Spleen (tissue), 11 donors: Measurements from ENCODE around the gene GABRG3. TPM values are rescaled to one million over a fixed set of nuclear protein-coding genes. Genes with fewer than 3 reads are reported as not detected.

Source experiments
- DNase-seq: peaks from one replicate; pipeline ENCODE4 v3.0.0-alpha.2; 2020
- H3K27ac ChIP-seq, 8 donors: fragments of 200-600 bp; sonication (generic) in 7 of 8; 1 replicate in 4 of 8; 2 replicates in 4 of 8; pipeline versions ENCODE4 v1.5.0 to v1.8.0; 2016 to 2021; ENCODE audit warnings: inconsistent platforms in 4 of 8, mild to moderate bottlenecking in 4 of 8, moderate library complexity in 1 of 8
- H3K27me3 ChIP-seq, 7 donors: fragments of 200-600 bp; sonication (generic) in 6 of 7; replicated peaks in 1 of 7; 1 replicate in 4 of 7; 2 replicates in 3 of 7; pipeline versions ENCODE4 v1.5.0 to v1.8.0; 2016 to 2021; ENCODE audit warnings: inconsistent platforms in 3 of 7, mild to moderate bottlenecking in 1 of 7
- H3K36me3 ChIP-seq, 6 donors: fragments of 200-600 bp; sonication (generic) in 5 of 6; 1 replicate in 4 of 6; 2 replicates in 2 of 6; pipeline versions ENCODE4 v1.5.0 to v1.8.0; 2016 to 2021; ENCODE audit warnings: inconsistent platforms in 2 of 6
- H3K4me1 ChIP-seq, 6 donors: fragments of 200-600 bp; sonication (generic) in 5 of 6; 1 replicate in 3 of 6; 2 replicates in 3 of 6; pipeline versions ENCODE4 v1.5.0 to v1.8.0; 2016 to 2021; ENCODE audit warnings: inconsistent platforms in 3 of 6
- H3K4me3 ChIP-seq, 8 donors: fragments of 200-600 bp; sonication (generic) in 7 of 8; 1 replicate in 4 of 8; 2 replicates in 4 of 8; pipeline versions ENCODE4 v1.5.0 to v1.8.0; 2016 to 2021; ENCODE audit warnings: inconsistent platforms in 4 of 8, mild to moderate bottlenecking in 4 of 8, moderate library complexity in 2 of 8
- H3K9me3 ChIP-seq, 8 donors: fragments of 200-600 bp; sonication (generic) in 7 of 8; 1 replicate in 4 of 8; 2 replicates in 4 of 8; pipeline versions ENCODE4 v1.5.0 to v1.8.0; 2016 to 2021; ENCODE audit warnings: inconsistent platforms in 4 of 8
- POLR2A ChIP-seq, 3 donors: fragments of 450-650 bp; IDR thresholded peaks; one replicate each; pipeline ENCODE4 v1.5.1; 2017; ENCODE audit warnings: antibody characterized with exemption in 3 of 3, mild to moderate bottlenecking in 1 of 3
- POLR2AphosphoS5 ChIP-seq, 3 donors: sonication (generic); formaldehyde crosslinking; IDR thresholded peaks; one replicate each; pipeline ENCODE4 v1.5.1; 2017; ENCODE audit warnings: antibody characterized with exemption in 3 of 3
- WGBS, 5 donors: extraction: QIAGEN DNeasy Blood & Tissue Kit in 3 of 5; methylation state at CpG; one replicate each; pipeline versions ENCODE4 v1.1.5 to v1.1.7; 2013 to 2018; 5-methylcytosine and 5-hydroxymethylcytosine counted together
- intact Hi-C: fragments of 100-400 bp; cut with DNase I; formaldehyde crosslinking; loops from one replicate; pipeline ENCODE4 v1.15.0; 2023; ENCODE audit warnings: low total_unique reads
- polyA plus RNA-seq, 3 donors: library from polyadenylated mRNA; stranded (reverse); fragments of 200-250 nt; gene quantifications; one replicate each; pipeline ENCODE4 v1.2.1, GENCODE V29; 2013
- total RNA-seq, 7 donors: library from RNA; depleted of rRNA in 3 of 7; stranded (reverse); fragments of >200 nt in 3 of 7; fragmentation: NEBNext Ultra II Directional in 4 of 7; extraction: Animal tissue kit (Norgen Biotek cat#: 25700) in 4 of 7; gene quantifications; one replicate each; pipeline versions ENCODE4 v1.1.0 to v1.2.1, GENCODE V29; 2016 to 2021
- TF ChIP-seq, protein P1 (sequence below), 11 experiments: fragments of 200-600 bp in 7 of 11; fragments of 450-650 bp in 4 of 11; sonication (generic) in 4 of 11; IDR thresholded peaks in 8 of 11; conservative IDR thresholded peaks in 3 of 11; 1 replicate in 7 of 11; 2 replicates in 4 of 11; pipeline versions ENCODE4 v1.4.0 to v1.8.0; 2016 to 2021; ENCODE audit warnings: antibody characterized with exemption in 11 of 11, inconsistent platforms in 4 of 11, mild to moderate bottlenecking in 1 of 11
- donor health status: healthy with polysubstance abuse.
- donor health status: DM: no; HTN: no; CAD: no; lungs with moderate emphysema.
- donor health status: DM: no; HTN: no; CAD: no.
- donor health status: Bipolar disorder and iron deficiency.
- donor health status: healthy.
- donor health status: DM: no; HTN: no; CAD: no.
- donor health status: DM: yes; HTN: yes; CAD: no.

GABRG3 gene
- total and polyA plus RNA-seq, 10 donors = 0.14 to 19.6 (median 1.6) TPM

GRCh38 chr15:27574541-27575054 lies 603.6 kb downstream of the GABRG3 start:
- DNase-seq = no peak
- Histone ChIP-seq H3K27ac (no peak overlapping the region), H3K4me1 (peaks cover 0 to 3% (median 0%) of the 10 kb centered on the region in 6 donors), H3K36me3 (no peaks in the 10 kb centered on the region), H3K27me3 (no peaks in the 10 kb centered on the region), H3K9me3 (peaks cover 0 to 41% (median 5%) of the 10 kb centered on the region in 8 donors), H3K4me3 (no peak overlapping the region)
- intact Hi-C loops = no loop called here
- 85 to 91% (median 88%) methylated on average over 20 of the region's 20 CpGs for WGBS, 5 donors
- TF ChIP-seq POLR2A (IDR thresholded peaks at IDR 0.05) (no peak), POLR2AphosphoS5 (IDR thresholded peaks at IDR 0.05) (no peak)
- TF ChIP-seq, protein P1, sequence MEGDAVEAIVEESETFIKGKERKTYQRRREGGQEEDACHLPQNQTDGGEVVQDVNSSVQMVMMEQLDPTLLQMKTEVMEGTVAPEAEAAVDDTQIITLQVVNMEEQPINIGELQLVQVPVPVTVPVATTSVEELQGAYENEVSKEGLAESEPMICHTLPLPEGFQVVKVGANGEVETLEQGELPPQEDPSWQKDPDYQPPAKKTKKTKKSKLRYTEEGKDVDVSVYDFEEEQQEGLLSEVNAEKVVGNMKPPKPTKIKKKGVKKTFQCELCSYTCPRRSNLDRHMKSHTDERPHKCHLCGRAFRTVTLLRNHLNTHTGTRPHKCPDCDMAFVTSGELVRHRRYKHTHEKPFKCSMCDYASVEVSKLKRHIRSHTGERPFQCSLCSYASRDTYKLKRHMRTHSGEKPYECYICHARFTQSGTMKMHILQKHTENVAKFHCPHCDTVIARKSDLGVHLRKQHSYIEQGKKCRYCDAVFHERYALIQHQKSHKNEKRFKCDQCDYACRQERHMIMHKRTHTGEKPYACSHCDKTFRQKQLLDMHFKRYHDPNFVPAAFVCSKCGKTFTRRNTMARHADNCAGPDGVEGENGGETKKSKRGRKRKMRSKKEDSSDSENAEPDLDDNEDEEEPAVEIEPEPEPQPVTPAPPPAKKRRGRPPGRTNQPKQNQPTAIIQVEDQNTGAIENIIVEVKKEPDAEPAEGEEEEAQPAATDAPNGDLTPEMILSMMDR (IDR thresholded peaks at IDR 0.05 in 8 of 11, conservative IDR thresholded peaks at IDR 0.05 in 3 of 11) = no peak

DNA sequence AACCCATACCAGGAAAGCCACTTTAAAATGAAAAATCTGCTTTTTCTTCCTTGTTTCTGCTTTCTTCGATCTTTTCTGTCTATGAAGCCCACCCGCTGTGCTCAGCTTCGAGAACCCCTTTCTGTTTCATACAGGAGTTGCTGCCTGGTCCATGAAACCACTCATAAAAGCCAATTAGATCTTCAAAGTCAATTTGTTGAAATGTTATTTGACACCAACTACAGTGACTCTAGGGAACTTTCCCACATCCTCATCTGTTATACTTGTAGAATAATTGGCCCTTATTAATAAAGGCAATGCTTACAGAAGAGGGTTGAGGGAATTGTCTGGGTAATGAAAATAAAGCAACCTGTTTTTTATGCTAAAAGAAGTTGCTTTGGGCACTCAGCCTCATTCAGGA lies 604.5 kb downstream of the GABRG3 start:
- Histone ChIP-seq H3K36me3 (no peaks in the 10 kb centered on the region), H3K27ac (no peak overlapping the region), H3K4me1 (peaks cover 0 to 1% (median 0%) of the 10 kb centered on the region in 6 donors), H3K27me3 (no peaks in the 10 kb centered on the region), H3K4me3 (no peak overlapping the region), H3K9me3 (peaks cover 0 to 50% (median 5%) of the 10 kb centered on the region in 8 donors)
- no peak for TF ChIP-seq POLR2A (IDR thresholded peaks at IDR 0.05)
- no peak for TF ChIP-seq POLR2AphosphoS5 (IDR thresholded peaks at IDR 0.05)
- TF ChIP-seq, protein P1 (IDR thresholded peaks at IDR 0.05 in 8 of 11, conservative IDR thresholded peaks at IDR 0.05 in 3 of 11) = no peak
- intact Hi-C loops = no loop called here
- no peak for DNase-seq
- WGBS, 5 donors = 78 to 89% (median 81%) methylated on average over 3 of the region's 3 CpGs

DNA sequence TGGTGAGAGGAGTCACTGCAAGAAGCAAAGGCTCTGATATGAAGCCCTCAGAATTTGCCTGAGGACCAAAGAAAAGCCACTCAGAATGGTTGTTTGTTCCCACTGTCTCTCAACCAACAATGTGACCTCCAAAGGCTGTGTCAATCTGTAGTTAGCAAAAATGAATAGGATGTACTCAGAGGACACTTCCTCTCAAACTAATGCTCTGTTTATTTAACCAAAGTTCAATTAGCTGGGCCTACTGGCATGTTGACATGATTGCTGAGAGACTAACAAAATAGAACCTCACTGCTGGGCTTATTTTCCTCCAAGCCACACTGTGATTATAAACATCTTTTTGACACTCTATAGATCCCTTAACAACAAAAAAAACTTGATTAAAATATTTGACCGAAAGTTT lies 605.6 kb downstream of the GABRG3 start:
- peaks cover 0 to 54% (median 5%) of the 10 kb centered on the region in 8 donors for H3K9me3 ChIP-seq
- H3K27me3 ChIP-seq = no peaks in the 10 kb centered on the region
- no peak overlapping the region for H3K4me3 ChIP-seq
- 88 to 96% (median 89%) methylated on average over 1 of the region's 1 CpG for WGBS, 5 donors
- no peaks in the 10 kb centered on the region for H3K4me1 ChIP-seq
- no peak for TF ChIP-seq POLR2AphosphoS5 (IDR thresholded peaks at IDR 0.05)
- no peak for TF ChIP-seq POLR2A (IDR thresholded peaks at IDR 0.05)
- TF ChIP-seq, protein P1 (IDR thresholded peaks at IDR 0.05 in 8 of 11, conservative IDR thresholded peaks at IDR 0.05 in 3 of 11) = no peak
- H3K36me3 ChIP-seq = no peaks in the 10 kb centered on the region
- intact Hi-C loops = no loop called here
- no peak overlapping the region for H3K27ac ChIP-seq
- DNase-seq = no peak

GRCh38 chr15:27579738-27580137 lies 608.8 kb downstream of the GABRG3 start:
- Histone ChIP-seq H3K27ac (no peak overlapping the region), H3K4me1 (no peaks in the 10 kb centered on the region), H3K9me3 (peaks cover 0 to 40% (median 3%) of the 10 kb centered on the region in 8 donors), H3K36me3 (no peaks in the 10 kb centered on the region), H3K27me3 (no peaks in the 10 kb centered on the region), H3K4me3 (no peak overlapping the region)
- 89 to 97% (median 93%) methylated on average over 5 of the region's 5 CpGs for WGBS, 5 donors
- DNase-seq = no peak
- TF ChIP-seq, protein P1 (IDR thresholded peaks at IDR 0.05 in 8 of 11, conservative IDR thresholded peaks at IDR 0.05 in 3 of 11) = no peak
- TF ChIP-seq POLR2A (IDR thresholded peaks at IDR 0.05) (no peak), POLR2AphosphoS5 (IDR thresholded peaks at IDR 0.05) (no peak)
- intact Hi-C loops = no loop called here
